Measurements from ENCODE around the gene CAMSAP1. TPM values are rescaled to one million over a fixed set of nuclear protein-coding genes. Genes with fewer than 3 reads are reported as not detected.
"Not testable (repeated sequence)": the region's sequence is repeated elsewhere in the genome, so short reads cannot be mapped to it uniquely, and the experiment has no call there.

Gene CAMSAP1
- total RNA-seq, 4 donors from 2014 or later, result 31.2 to 85.3 (median 51.6) TPM

GRCh38 chr9:135893104-135893503 lies 14.2 kb downstream of the CAMSAP1 start:
- H3K4me1 ChIP-seq, result peaks cover 39 to 83% (median 39%) of the 10 kb centered on the region in 3 donors
- H3K27me3 ChIP-seq, result no peaks in the 10 kb centered on the region
- no peaks in the 10 kb centered on the region for H3K9me3 ChIP-seq
- TF ChIP-seq, protein P1, sequence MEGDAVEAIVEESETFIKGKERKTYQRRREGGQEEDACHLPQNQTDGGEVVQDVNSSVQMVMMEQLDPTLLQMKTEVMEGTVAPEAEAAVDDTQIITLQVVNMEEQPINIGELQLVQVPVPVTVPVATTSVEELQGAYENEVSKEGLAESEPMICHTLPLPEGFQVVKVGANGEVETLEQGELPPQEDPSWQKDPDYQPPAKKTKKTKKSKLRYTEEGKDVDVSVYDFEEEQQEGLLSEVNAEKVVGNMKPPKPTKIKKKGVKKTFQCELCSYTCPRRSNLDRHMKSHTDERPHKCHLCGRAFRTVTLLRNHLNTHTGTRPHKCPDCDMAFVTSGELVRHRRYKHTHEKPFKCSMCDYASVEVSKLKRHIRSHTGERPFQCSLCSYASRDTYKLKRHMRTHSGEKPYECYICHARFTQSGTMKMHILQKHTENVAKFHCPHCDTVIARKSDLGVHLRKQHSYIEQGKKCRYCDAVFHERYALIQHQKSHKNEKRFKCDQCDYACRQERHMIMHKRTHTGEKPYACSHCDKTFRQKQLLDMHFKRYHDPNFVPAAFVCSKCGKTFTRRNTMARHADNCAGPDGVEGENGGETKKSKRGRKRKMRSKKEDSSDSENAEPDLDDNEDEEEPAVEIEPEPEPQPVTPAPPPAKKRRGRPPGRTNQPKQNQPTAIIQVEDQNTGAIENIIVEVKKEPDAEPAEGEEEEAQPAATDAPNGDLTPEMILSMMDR (IDR thresholded peaks at IDR 0.05), result no peak
- TF ChIP-seq POLR2A (IDR thresholded peaks at IDR 0.05), result no peak
- no peak overlapping the region for H3K27ac ChIP-seq
- 64 to 89% methylated on average over 1 of the region's 1 CpG for WGBS, 2 donors
- no peak overlapping the region for H3K4me3 ChIP-seq
- no peak for DNase-seq
- intact Hi-C loops (cut with DNase I), result no loop called here
- H3K36me3 ChIP-seq, result peaks cover 0 to 4% (median 0%) of the 10 kb centered on the region in 3 donors

- H3K27ac ChIP-seq; intact Hi-C loops (cut with DNase I); H3K36me3 ChIP-seq; DNase-seq; H3K27me3 ChIP-seq; H3K4me3 ChIP-seq; H3K9me3 ChIP-seq: not testable (repeated sequence)
- peaks cover 46 to 87% (median 47%) of the 10 kb centered on the region in 3 donors for H3K4me1 ChIP-seq
- WGBS, 2 donors, result 72 to 88% methylated on average over 4 to 6 of the region's 6 CpGs
These were observed 15.0 kb downstream of the CAMSAP1 start for GRCh38 chr9:135892327-135892726.

- DNase-seq, result no peak
- Histone ChIP-seq H3K36me3 (no peaks in the 10 kb centered on the region), H3K4me1 (peaks cover 53 to 87% (median 56%) of the 10 kb centered on the region in 3 donors), H3K27me3 (no peaks in the 10 kb centered on the region), H3K9me3 (no peaks in the 10 kb centered on the region), H3K4me3 (no peak overlapping the region), H3K27ac (peak overlapping the region; percentile 56 to 67 (median 63))
- intact Hi-C loops (cut with DNase I), result no loop called here
- TF ChIP-seq, protein P1 (IDR thresholded peaks at IDR 0.05), result no peak
- no peak for TF ChIP-seq POLR2A (IDR thresholded peaks at IDR 0.05)
- 33 to 60% methylated on average over 7 to 8 of the region's 8 CpGs for WGBS, 2 donors
These were observed 16.2 kb downstream of the CAMSAP1 start for GRCh38 chr9:135891027-135891631.

- peaks cover 53 to 94% (median 56%) of the 10 kb centered on the region in 3 donors for H3K4me1 ChIP-seq
These were observed 16.9 kb downstream of the CAMSAP1 start for GRCh38 chr9:135890190-135891026.

DNA sequence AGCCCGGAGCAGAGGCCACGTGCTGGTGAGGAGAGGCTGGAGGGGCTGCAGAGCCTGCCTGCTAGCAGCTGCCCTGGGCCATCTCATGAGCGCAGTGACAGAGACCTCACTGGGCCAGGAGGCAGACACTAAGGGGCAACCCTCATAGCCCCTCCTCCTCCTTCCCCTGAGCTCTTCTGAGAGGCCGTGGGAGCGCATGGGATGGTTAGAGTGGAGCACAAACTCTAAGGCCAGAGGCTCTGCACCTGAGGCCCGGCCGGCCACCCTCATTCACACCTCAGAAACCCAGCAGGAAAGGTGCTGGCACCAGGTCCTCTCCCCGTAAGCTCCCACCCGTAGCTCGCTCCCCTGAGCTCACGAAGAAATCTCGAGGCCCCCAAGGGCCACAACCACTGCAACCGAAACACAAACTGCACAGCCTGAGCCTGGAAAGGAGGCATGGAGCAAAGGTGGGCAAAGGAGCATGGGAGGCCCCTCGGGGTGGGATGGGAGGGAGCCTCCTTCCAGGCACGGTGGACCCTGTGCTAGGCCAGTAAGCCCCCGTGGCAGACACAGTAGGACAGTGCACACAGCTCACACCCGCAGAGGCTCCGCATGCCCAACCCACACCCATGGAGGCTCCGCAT lies 17.7 kb downstream of the CAMSAP1 start:
- no peaks in the 10 kb centered on the region for H3K9me3 ChIP-seq
- H3K27me3 ChIP-seq, result no peaks in the 10 kb centered on the region
- intact Hi-C loops (cut with DNase I), result no loop called here
- H3K27ac ChIP-seq, result peak overlapping the region; percentile 56 to 67 (median 63)
- no peak overlapping the region for H3K4me3 ChIP-seq
- TF ChIP-seq POLR2A (IDR thresholded peaks at IDR 0.05), result no peak
- TF ChIP-seq, protein P1 (IDR thresholded peaks at IDR 0.05), result no peak
- no peak for DNase-seq
- H3K4me1 ChIP-seq, result peaks cover 53 to 100% (median 63%) of the 10 kb centered on the region in 3 donors
- H3K36me3 ChIP-seq, result no peaks in the 10 kb centered on the region
- WGBS, 2 donors, result 61 to 62% methylated on average over 9 to 11 of the region's 19 CpGs

More at GRCh38 chr9:135890190-135891026, 16.9 kb downstream of the CAMSAP1 start:
- intact Hi-C loops (cut with DNase I), result no loop called here
- Histone ChIP-seq H3K36me3 (no peaks in the 10 kb centered on the region), H3K27me3 (no peaks in the 10 kb centered on the region), H3K9me3 (no peaks in the 10 kb centered on the region), H3K4me3 (no peak overlapping the region), H3K27ac (peak overlapping the region; percentile 56 to 67 (median 63))
- WGBS, 2 donors, result 45 to 53% methylated on average over 6 to 11 of the region's 18 CpGs
- no peak for DNase-seq
- no peak for TF ChIP-seq POLR2A (IDR thresholded peaks at IDR 0.05)
- TF ChIP-seq, protein P1 (IDR thresholded peaks at IDR 0.05), result no peak

Data from esophagus squamous epithelium (tissue), 5 donors.